ENCODE measurements around the gene TBPL1.

Gene TBPL1

GRCh38 chr6:133955582-133956415, 2.8 kb downstream of the TBPL1 start:
- DNase-seq (ENCODE audit: extremely low read depth, low read depth) = no peak
- TF ChIP-seq, protein P1, sequence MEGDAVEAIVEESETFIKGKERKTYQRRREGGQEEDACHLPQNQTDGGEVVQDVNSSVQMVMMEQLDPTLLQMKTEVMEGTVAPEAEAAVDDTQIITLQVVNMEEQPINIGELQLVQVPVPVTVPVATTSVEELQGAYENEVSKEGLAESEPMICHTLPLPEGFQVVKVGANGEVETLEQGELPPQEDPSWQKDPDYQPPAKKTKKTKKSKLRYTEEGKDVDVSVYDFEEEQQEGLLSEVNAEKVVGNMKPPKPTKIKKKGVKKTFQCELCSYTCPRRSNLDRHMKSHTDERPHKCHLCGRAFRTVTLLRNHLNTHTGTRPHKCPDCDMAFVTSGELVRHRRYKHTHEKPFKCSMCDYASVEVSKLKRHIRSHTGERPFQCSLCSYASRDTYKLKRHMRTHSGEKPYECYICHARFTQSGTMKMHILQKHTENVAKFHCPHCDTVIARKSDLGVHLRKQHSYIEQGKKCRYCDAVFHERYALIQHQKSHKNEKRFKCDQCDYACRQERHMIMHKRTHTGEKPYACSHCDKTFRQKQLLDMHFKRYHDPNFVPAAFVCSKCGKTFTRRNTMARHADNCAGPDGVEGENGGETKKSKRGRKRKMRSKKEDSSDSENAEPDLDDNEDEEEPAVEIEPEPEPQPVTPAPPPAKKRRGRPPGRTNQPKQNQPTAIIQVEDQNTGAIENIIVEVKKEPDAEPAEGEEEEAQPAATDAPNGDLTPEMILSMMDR (IDR thresholded peaks at IDR 0.05; ENCODE audit: low read depth, low read length) = no peak

DNA sequence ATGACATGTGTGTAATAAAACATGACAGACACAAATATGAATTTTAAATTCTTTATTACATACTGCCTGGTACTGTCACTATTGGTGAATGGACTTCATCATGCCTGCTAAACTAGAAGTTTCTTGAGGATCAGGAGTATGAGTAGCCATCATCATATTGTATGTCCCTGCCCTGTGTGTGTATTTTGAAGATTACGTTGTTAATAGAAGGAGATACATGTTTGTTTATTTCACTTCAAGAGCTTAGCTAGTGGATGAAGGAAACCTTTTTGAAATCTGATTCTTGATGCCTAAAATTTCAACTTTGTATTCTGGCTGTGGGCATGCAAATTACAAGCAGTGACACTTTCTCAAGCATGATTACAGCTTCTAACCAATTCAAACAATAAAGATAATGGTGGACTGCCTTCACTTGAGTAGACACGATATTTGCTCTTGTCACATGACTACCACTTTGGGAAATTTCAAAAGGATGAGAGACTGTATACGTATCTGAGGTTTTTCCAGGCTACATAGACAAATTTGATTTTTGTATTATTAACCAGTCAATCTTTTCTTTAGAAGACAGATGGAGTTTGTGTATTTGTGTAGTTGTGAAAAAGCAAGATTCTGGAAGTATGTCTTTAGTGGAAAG, 3.5 kb downstream of the TBPL1 start:
- TF ChIP-seq, protein P1 (IDR thresholded peaks at IDR 0.05; ENCODE audit: low read depth, low read length) = no peak
- DNase-seq (ENCODE audit: extremely low read depth, low read depth) = no peak

- TF ChIP-seq, protein P1 (IDR thresholded peaks at IDR 0.05; ENCODE audit: low read depth, low read length) = no peak
- DNase-seq (ENCODE audit: extremely low read depth, low read depth) = no peak
Observed at GRCh38 chr6:133957227-133957626, 4.2 kb downstream of the TBPL1 start.

GRCh38 chr6:133957780-133958242, 4.8 kb downstream of the TBPL1 start:
- DNase-seq (ENCODE audit: extremely low read depth, low read depth) = no peak
- TF ChIP-seq, protein P1 (IDR thresholded peaks at IDR 0.05; ENCODE audit: low read depth, low read length) = no peak

GRCh38 chr6:133958791-133959190, 5.8 kb downstream of the TBPL1 start:
- TF ChIP-seq, protein P1 (IDR thresholded peaks at IDR 0.05; ENCODE audit: low read depth, low read length) = no peak
- no peak for DNase-seq (ENCODE audit: extremely low read depth, low read depth)

DNA sequence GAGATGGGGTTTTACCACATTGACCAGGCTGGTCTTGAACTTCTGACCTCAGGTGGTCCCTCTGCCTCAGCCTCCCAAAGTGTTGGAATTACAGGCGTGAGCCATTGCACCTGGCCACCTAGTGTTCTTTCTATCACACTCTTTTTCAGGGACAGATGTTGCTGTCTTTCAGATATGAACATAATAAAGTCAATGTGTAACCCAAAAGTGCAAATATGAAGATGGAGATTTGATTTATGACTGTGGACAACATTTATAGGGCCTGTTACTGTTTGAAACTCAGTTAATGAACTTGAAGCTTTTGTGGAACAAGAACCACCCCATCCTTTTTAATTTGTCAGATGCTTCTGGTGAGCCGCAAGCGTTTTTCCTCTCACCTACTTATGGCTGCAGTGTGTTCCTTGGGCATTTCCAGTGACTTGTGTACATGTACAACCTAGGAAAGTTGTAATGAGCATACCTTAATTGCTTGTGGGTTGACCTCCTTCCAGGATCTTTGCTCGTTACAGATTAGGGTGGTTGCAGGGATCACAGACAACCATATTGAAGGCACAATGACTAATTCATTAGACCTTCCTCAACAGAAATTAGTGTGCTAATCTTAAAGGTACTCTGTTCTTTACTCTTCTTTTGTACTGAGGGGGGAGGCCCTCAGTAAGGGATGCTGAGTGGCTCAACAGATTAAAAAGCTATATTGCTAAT, 6.8 kb downstream of the TBPL1 start:
- TF ChIP-seq, protein P1 (IDR thresholded peaks at IDR 0.05; ENCODE audit: low read depth, low read length) = no peak

More for the DNA sequence above, 6.8 kb downstream of the TBPL1 start:
- no peak for DNase-seq (ENCODE audit: extremely low read depth, low read depth)

All from AG09319 (cell line).